Thoracic aorta (tissue), 2 donors: Measurements from ENCODE around the gene LAMC3. TPM values are rescaled to one million over a fixed set of nuclear protein-coding genes. Genes with fewer than 3 reads are reported as not detected.

Experiments used
- ATAC-seq: fragments of 150-250 bp; one replicate; pipeline ENCODE4 v1.8.0; 2017; ENCODE audit warnings: low read depth; ENCODE audit not compliant: insufficient number of reproducible peaks, low FRiP score
- DNase-seq: peaks from one replicate; pipeline ENCODE4 v3.0.0-alpha.2; 2020; ENCODE audit warnings: low spot score
- H3K27ac ChIP-seq, 2 donors: fragments of 200-600 bp; sonication (generic); 1 replicate in 1 of 2; 2 replicates in 1 of 2; pipeline ENCODE4 v1.5.1; 2016; ENCODE audit warnings: mild to moderate bottlenecking in 2 of 2, moderate library complexity in 2 of 2
- H3K27me3 ChIP-seq: fragments of 200-600 bp; sonication (generic); replicated peaks from 2 replicates; pipeline ENCODE4 v1.6.0; 2016; ENCODE audit warnings: mild to moderate bottlenecking; ENCODE audit not compliant: insufficient read depth
- H3K36me3 ChIP-seq: fragments of 200-600 bp; sonication (generic); one replicate; pipeline ENCODE4 v1.5.1; 2016
- H3K4me1 ChIP-seq, 2 donors: fragments of 200-600 bp; sonication (generic); 1 replicate in 1 of 2; 2 replicates in 1 of 2; pipeline versions ENCODE4 v1.5.1 to v1.6.0; 2016; ENCODE audit warnings: low read depth in 2 of 2, mild to moderate bottlenecking in 1 of 2; ENCODE audit not compliant: control insufficient read depth in 1 of 2
- H3K4me3 ChIP-seq: fragments of 200-600 bp; sonication (generic); 2 replicates; pipeline ENCODE4 v1.5.1; 2016; ENCODE audit warnings: mild to moderate bottlenecking
- H3K9me3 ChIP-seq: fragments of 200-600 bp; sonication (generic); 2 replicates; pipeline ENCODE4 v1.5.1; 2016
- CTCF ChIP-seq: fragments of 200-600 bp; sonication (generic); IDR thresholded peaks from one replicate; pipeline ENCODE4 v1.5.1; 2019; ENCODE audit warnings: antibody characterized with exemption
- total RNA-seq, 2 donors: library from RNA; depleted of rRNA; stranded (reverse); fragments of >200 nt; gene quantifications; one replicate each; pipeline versions ENCODE4 v1.1.0 to v1.2.3, GENCODE V29; 2016

The LAMC3 gene
- total RNA-seq, 2 donors from 2014 or later, result 0.54 to 2.8 TPM

GRCh38 chr9:131125288-131126058, 116.5 kb downstream of the LAMC3 start, which contains the start of gene NUP214:
Gene NUP214, plus strand, starts transcription at chr9:131125586. Its CDS starts 119 bp downstream, at chr9:131125705.
- peak; percentile 96 for DNase-seq
- peak within 1 kb of the TSS; percentile 84 to 87 for H3K27ac ChIP-seq
- no peaks in the 10 kb centered on the region for H3K27me3 ChIP-seq
- ATAC-seq, result peak; percentile 88
- H3K4me1 ChIP-seq, result peaks cover 17% of the 10 kb centered on the region in 2 donors
- no peaks in the 10 kb centered on the region for H3K9me3 ChIP-seq
- peaks cover 28% of the 10 kb centered on the region for H3K36me3 ChIP-seq
- TF ChIP-seq CTCF, result no peak
- H3K4me3 ChIP-seq, result peak within 1 kb of the TSS; percentile 98

GRCh38 chr9:131126059-131126426, 117.1 kb downstream of the LAMC3 start:
- Histone ChIP-seq H3K4me1 (peaks cover 17% of the 10 kb centered on the region in 2 donors), H3K27ac (peak overlapping the region; percentile 84 to 87), H3K9me3 (no peaks in the 10 kb centered on the region), H3K36me3 (peaks cover 32% of the 10 kb centered on the region), H3K27me3 (no peaks in the 10 kb centered on the region), H3K4me3 (peak overlapping the region; percentile 98)
- TF ChIP-seq CTCF, result no peak
- DNase-seq (no peak), ATAC-seq (no peak)

- Histone ChIP-seq H3K36me3 (peaks cover 62% of the 10 kb centered on the region), H3K4me3 (no peak overlapping the region), H3K27ac (no peak overlapping the region), H3K9me3 (no peaks in the 10 kb centered on the region), H3K4me1 (peaks cover 17% of the 10 kb centered on the region in 2 donors), H3K27me3 (no peaks in the 10 kb centered on the region)
- no peak for TF ChIP-seq CTCF
- ATAC-seq (no peak), DNase-seq (no peak)
Observed at GRCh38 chr9:131129183-131129582, 120.2 kb downstream of the LAMC3 start.

- H3K4me1 ChIP-seq, result no peaks in the 10 kb centered on the region
- H3K9me3 ChIP-seq, result no peaks in the 10 kb centered on the region
- H3K4me3 ChIP-seq, result no peak overlapping the region
- no peaks in the 10 kb centered on the region for H3K27me3 ChIP-seq
- DNase-seq (no peak), ATAC-seq (no peak)
- peaks cover 72% of the 10 kb centered on the region for H3K36me3 ChIP-seq
- H3K27ac ChIP-seq, result no peak overlapping the region
- TF ChIP-seq CTCF, result no peak
Observed at GRCh38 chr9:131138676-131139075, 129.7 kb downstream of the LAMC3 start.

GRCh38 chr9:131140112-131140511, 131.1 kb downstream of the LAMC3 start:
- Histone ChIP-seq H3K4me1 (no peaks in the 10 kb centered on the region), H3K27me3 (no peaks in the 10 kb centered on the region), H3K36me3 (peaks cover 70% of the 10 kb centered on the region), H3K9me3 (no peaks in the 10 kb centered on the region), H3K27ac (no peak overlapping the region), H3K4me3 (no peak overlapping the region)
- TF ChIP-seq CTCF, result no peak
- DNase-seq, result no peak
- no peak for ATAC-seq
